HG02943 (cell line): ENCODE data around the gene DAB2IP.

Experiments
- ATAC-seq: cut with Tn5 transposase; IDR thresholded peaks from one replicate; pipeline ENCODE4 v1.9.1; 2021; ENCODE audit warnings: mild to moderate bottlenecking, low read depth, moderate library complexity; ENCODE audit not compliant: unreplicated experiment

Gene DAB2IP

DNA sequence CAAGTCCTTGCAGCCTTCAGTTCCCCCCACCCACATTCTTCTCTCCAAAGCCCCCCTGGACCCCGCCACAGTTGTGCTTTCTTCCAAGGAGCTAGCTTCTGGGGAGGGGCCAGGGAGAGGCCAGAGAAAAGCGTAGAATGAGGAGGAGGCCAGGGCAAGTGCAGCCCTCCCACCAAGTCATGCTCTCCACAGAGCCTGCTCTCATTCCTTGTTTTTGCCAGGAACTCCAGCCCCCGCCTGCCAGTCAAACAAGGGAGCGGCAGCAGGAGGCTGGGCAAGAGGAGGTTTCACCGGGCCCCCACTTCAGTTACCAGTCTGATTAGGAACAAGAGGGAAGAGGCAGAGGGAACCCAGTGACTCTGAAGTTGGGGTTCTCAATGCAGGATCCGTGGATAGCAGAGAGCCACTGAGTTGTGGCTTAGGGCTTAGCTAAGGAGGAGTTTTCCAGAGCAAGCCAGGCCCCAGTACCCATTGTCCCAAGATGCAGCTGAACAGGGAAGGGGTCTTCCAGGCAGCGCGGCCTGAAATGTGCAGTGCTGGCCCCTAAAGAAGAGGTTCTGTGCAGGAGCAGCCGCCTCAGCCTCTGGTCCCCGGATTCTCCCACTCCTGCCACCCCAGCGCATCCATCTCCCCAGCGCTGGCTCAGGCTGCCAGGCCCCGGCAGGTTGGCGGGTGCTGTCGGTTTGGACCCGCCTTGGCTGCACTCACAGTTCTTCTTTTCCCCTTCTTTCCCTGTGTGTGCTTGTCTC is 120.6 kb downstream of the DAB2IP start:
- no peak for ATAC-seq

DNA sequence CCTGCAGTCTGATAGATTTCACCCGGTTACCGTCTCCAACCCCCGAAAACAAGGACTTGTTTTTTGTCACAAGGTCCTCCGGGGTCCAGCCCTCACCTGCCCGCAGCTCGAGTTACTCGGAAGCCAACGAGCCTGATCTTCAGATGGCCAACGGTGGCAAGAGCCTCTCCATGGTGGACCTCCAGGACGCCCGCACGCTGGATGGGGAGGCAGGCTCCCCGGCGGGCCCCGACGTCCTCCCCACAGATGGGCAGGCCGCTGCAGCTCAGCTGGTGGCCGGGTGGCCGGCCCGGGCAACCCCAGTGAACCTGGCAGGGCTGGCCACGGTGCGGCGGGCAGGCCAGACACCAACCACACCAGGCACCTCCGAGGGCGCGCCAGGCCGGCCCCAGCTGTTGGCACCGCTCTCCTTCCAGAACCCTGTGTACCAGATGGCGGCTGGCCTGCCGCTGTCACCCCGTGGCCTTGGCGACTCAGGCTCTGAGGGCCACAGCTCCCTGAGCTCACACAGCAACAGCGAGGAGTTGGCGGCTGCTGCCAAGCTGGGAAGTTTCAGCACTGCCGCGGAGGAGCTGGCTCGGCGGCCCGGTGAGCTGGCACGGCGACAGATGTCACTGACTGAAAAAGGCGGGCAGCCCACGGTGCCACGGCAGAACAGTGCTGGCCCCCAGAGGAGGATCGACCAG is 121.3 kb downstream of the DAB2IP start:
- ATAC-seq, result no peak

DNA sequence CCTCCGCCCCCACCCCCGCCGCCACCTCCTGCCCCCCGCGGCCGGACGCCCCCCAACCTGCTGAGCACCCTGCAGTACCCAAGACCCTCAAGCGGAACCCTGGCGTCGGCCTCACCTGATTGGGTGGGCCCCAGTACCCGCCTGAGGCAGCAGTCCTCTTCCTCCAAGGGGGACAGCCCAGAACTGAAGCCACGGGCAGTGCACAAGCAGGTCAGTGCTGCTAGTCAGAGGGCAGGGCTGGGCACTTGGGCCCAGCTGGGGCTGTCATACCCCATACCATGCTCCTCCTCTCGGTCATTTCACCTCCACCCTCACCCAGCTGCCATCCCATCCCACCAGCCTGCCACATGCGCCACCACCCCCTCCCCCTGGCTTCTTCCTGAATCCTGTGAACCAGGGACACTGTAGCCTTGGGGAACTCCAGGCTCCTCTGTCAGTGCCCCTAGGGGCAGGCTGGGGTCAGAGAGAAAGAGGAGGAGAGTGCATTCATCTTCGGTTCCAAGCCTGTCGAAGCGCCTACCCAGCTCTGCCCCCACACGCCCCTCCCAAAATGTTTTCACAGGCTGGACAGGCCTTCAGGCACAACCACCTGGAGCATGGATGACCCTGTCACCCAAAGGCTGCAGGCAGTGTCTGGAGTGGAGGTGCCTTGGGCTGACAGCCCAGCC is 122.0 kb downstream of the DAB2IP start:
- ATAC-seq, result no peak

DNA sequence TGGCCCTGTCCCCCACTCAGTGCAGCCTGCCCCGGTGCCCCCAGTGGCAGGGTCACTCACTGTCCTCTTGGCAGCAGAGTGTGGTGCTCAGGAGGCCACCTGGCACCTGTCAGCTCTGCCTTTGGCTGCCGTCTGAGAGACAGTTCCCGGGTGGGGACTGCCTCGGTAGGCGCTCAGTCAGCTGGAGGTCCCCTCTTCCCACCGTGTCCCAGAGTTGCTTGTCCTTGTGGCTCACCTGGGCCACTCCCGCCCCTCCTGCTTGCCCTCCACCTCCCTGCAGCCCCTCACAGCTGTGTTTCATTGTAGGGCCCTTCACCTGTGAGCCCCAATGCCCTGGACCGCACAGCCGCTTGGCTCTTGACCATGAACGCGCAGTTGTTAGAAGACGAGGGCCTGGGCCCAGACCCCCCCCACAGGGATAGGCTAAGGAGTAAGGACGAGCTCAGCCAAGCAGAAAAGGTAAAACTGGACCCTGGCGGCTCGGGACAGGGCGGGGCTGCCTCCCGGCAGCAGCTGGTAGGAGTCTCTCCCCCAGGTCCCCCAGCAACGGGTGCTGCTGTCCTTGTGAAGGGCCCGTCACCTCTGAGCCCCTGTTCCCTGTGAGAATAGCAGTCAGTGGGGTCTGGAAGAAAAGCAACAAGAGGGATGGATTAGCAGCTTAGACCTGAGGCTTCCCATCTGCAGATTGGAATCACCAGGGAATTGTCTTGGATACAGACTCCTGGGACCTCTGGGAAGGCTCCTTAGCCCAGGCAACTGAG is 122.7 kb downstream of the DAB2IP start:
- ATAC-seq, result no peak

DNA sequence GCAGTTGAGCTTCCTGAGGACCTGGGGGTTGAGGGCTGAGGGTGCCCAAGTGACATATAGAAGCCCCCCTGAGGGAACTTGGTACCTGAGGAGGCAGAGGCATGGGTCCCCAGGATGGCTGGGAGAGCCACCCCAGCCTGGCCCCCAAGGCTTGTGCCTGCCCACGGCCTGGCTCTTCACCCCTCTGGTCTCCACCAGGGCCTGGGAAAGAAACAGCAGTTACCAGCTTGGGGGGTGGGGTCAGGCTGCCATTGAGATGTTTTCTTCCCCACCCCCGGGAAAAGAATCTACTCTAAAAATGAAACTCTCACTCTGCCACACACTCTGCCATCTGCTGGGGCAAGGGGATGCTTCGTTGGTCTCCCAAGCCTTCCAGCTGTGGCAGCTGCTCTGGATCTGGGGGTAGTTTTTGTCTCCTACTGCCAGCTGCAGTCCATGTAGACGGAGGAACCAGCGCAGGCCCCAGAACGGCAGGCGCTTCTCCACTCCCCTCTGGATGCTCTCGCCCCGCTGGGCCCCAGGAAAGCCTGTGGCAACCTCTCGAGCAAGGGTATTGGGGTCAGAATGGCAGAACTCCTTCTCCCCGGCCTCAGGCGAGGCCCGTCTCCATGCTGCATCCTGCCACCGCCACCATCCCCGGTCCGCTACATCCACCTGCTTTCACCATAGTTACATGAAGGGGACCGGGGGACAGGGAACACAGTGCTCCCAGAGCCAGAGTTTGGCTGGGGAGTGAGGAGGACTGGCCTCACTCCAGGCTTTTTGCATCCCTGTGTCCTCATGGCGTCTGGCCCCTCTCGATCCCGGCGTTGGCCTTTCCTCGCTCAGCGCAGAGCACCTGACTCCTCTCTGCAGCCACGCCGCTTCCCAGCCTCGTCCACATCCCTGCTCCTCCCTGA is 123.5 kb downstream of the DAB2IP start:
- no peak for ATAC-seq

DNA sequence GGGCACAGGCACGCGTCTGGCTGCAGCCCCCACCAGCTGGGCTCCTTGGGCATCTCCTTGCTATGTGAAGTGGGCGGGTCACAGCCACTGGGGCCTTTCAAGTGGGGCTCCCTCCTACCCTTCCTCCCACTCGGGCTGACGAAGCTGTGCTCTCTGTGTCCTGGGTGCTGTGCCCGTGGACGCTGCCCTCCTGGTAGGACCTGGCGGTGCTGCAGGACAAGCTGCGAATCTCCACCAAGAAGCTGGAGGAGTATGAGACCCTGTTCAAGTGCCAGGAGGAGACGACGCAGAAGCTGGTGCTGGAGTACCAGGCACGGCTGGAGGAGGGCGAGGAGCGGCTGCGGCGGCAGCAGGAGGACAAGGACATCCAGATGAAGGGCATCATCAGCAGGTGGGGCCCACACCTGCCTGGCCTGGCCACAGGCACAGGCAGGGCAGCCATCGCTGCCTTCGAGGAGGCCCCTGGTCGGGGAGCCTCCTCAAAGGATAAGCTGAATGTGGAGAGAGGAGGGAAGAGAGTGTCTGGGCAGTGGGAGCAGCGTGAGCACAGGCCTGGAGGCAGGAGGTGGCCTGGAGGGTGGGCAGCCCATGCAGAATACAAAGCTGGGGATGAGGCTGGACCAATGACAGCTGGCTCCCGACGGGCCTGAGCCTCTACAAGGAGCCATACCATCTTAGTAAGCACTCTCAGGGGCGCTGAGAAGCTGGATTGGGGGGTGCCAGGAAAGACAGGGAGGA is 124.7 kb downstream of the DAB2IP start:
- ATAC-seq, result no peak

DNA sequence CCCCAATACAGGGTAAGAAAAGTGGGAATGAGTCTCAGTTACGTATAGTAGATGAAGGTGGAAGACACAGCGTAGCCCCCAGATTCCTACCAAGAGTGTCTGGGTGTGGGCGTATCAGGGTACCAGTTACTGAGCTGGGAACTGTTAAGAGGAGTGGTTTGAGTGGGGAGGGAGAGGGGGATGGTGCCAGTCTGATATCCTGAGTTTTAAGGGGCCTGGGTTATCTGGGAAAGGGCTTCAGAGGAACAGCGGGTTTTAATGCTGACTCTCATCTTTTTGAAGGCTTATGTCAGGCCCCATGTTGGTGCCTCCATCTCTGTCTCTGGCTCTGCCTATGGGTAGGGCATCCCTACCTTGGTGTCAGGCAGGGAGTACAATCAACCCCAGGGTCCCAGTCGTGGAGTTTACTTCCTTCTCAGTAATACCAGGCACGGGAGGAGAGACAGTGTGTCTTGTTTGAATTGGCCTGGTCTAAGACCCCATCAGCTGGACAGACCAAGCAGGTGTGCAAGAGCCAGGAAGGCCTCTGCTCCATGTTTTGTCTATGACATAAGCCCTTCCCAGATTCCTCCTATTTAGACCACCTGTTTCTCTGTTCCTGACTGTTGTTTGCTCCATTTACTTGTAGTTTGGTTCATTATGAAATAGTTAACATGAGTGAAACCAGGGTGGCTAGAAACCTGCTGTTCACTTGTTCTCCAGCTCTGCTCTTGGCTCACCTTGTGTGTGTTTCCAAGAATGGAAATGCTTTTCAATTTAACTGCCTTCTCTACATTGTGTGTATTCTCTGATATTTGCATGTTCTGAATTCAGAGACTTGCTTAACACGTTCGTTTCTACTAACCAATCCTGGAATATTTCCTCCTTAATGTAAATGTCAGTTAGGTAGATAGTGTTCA is 125.6 kb downstream of the DAB2IP start:
- ATAC-seq, result no peak

DNA sequence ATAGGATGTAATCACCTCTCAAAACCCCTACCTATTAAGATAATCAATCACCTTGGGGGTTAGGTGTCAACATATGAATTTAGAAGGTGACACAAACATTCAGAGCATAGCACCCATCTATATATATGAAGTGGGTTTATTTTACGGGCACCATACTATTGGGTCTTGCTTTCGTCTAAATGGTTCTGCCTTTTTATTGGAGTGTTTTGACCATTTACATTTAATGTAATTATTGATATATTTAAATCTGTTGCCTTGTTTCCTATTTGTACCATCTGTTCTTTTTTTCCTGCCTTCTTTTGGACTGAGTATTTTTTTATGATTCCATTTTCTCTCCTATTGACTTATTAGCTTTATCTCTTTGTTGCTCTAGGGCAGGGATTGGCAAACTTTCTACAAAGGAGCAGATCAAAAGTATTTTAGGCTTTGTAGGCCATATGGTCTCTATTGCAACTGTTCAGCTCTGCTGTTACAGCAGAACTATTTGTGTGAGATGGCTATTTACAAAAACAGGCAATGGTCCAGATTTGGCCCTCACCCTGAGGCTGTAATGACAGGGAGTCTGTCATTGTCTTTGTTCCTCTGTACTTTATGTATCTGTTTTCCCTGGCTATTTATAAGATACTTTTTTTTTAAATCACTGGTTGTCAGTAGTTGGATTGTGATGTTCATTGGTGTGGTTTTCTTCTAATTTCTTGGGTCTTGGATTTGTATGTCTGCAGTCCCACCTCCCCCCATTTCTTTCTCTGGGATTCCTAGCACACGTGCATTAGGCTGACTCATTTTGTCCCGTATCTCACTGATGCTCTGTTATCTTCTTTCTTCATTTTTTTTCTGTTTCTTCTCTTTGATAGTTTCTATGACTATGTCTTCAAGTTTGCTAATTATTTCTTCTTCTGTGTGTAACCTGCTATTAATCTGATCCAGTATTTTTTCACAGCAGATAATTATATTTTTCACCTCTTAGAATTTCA is 127.1 kb downstream of the DAB2IP start:
- no peak for ATAC-seq

DNA sequence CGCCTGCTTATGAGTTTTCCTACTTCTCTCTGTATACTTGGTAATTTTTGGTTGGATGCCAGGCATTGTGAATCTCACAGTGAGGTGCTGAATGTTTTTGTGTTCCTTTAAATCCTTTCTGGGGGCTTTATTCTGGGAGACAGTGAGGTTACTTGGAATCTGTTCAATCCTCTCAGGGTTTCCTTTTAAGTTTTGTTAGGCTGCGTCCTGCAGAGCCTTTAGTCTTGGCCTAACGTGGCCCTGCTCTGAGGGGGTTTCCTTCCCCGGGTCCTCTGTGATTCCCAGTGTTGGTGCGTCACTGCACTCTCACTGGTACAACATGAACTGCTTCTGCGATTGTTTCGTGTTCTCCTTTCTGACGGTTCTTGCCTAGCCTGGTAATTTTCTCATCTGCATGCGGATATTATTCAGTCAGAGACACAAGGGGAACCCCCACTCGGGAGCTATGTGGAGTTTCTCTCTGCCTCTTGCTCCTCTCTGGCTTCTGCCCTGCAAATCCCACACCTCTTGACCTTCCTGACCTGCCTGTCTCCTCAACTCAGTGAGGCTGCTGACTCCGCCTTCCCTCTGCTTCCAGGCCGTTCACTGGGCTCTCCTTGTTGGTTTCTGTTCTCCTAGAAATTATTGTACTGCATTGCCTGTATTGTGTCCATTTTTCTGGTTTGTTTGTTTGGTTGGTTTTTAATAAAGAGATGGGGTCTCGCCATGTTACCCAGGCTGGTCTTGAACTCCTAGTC is 128.1 kb downstream of the DAB2IP start:
- no peak for ATAC-seq

DNA sequence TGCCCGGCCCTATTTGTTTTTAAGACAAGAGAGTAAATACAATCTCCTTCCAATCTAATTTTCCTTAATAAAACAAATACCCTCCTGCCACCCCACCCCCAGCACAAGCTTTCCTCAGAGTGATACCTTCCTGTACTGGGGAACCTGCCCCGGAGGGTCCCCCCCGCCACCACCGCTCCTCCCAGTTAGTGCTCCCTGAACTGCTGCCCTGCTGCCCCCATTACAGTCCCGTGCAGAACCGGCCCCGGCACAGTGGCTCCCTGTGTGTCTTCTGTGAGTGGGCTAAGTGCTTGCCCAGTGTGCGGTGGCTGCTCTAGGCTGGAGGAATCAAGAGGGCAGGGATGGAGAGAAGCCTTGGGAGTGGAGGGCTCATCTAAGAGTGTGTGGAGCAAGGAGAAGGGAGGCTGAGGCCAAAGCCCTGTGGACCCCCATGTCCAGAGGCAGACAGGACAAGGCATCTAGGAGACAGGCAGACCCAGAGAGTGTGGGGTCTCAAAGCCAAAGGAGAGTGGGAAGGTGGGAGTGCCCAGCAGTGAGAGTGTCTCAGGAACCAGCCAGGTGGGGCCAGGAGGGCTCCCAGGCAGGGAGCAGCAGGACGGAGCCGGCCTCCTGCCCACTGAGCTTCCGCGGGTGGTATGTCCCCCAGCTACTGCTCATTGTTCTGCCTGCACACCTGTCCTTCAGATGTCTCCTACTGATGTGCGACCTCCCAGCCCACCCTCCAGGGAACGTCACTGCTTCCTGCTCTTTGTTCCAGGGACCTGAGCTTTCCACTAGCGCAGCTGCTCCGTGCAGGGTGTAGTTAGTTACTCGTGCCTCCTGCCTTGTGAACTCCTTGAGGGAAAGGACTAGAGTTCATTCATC is 129.0 kb downstream of the DAB2IP start:
- no peak for ATAC-seq

DNA sequence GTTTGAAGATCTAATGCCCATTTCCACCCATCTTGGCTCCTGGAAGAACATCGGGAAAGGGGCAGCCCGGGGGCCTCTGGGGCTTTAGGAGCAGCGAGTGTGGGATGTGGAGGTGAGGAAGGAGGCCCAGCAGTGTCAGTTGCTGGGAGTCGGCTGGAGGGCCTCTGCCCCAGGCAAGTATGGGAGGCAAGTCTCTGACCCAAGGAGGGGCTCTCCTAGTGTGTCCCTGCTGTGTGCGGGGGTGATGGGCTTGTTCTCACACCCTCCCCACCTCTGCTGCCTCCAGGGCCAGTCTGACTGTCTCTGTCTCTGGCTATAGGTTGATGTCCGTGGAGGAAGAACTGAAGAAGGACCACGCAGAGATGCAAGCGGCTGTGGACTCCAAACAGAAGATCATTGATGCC is 129.7 kb downstream of the DAB2IP start:
- no peak for ATAC-seq

DNA sequence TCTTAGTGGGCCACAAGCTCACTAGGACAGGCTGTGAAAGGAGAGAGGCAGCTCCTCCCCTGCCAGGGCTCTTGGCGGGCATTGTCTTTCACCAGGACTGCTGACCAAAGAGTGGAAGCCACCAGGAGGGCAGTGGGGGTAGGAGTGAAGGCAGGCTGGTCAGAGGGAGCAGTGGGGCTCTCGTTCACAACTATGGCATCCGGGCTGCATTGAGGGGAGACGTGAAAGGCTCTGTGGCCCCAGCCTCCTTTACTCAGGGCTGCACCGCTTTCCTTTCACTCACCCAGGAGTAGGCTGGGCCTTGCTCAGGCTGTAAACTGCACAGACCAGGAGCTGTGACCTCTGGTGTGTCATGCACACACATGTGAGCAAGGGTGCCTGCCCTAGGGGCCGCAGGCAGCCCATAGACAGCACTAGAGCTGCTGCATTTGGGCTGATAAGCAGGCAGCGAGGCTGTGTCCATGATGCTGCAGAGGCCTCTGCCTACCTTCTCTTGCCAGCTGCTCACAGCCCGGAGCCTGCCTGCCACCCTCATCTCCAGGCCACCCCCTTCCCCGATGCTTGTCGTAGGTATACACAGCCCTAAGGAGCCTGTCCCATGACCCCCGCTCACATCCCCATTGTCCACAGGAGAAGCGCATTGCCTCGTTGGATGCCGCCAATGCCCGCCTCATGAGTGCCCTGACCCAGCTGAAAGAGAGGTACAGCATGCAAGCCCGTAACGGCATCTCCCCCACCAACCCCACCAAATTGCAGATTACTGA is 130.4 kb downstream of the DAB2IP start:
- ATAC-seq, result no peak

DNA sequence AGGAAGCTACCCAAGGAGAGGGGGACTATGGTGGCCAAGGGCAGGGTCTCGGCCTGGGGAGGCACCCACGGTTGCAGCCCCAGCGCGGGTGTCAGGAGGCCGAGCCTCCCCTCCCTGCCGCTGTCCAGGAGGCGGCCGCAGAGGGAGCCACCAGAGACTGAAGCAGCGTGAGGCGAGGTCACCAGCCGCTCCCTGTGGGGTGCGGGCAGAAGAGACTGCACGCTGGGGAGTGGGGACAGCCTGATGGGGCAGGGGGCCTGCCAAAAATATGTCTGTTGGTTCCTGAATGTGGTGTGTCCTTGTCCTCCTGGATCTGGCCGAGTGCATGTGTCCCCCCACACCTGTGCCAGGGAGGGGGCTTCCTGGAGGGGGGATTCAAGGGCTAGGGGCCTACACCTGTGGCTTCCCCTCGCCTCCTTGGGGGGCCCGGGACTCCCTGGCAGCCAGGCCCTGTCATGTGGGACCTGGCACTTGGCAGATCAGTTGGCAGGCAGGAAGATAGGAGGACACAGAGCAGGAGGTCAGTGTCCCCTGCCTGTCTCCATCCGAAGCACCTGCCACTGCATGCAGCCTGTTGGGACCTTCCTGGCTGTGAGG is 131.2 kb downstream of the DAB2IP start:
- ATAC-seq, result no peak

DNA sequence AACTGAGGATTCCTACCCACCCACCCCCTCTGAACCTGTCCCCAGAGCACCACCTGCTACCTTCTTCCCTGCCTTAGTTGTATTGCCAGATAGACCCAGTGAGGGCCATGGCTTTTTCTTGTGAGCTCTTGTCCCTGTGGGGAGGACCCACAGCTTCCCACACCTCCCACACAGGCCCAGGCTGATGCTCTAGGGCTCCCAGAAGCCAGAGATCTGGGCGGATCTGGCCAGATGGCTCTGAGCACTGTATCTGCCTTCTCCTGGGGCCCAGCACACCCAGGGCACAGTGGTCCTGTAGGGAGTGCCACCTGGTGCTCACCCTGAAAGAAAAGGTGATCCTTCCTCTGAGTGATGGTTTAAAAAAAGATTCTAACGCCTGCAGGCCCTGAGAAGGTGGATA is 131.7 kb downstream of the DAB2IP start:
- no peak for ATAC-seq
